ENCODE data around the gene MGLL. TPM values are rescaled to one million over a fixed set of nuclear protein-coding genes. Genes with fewer than 3 reads are reported as not detected.

Gene MGLL
- total RNA-seq, 2 experiments from 2014 or later, result 0.31 to 0.41 TPM

DNA sequence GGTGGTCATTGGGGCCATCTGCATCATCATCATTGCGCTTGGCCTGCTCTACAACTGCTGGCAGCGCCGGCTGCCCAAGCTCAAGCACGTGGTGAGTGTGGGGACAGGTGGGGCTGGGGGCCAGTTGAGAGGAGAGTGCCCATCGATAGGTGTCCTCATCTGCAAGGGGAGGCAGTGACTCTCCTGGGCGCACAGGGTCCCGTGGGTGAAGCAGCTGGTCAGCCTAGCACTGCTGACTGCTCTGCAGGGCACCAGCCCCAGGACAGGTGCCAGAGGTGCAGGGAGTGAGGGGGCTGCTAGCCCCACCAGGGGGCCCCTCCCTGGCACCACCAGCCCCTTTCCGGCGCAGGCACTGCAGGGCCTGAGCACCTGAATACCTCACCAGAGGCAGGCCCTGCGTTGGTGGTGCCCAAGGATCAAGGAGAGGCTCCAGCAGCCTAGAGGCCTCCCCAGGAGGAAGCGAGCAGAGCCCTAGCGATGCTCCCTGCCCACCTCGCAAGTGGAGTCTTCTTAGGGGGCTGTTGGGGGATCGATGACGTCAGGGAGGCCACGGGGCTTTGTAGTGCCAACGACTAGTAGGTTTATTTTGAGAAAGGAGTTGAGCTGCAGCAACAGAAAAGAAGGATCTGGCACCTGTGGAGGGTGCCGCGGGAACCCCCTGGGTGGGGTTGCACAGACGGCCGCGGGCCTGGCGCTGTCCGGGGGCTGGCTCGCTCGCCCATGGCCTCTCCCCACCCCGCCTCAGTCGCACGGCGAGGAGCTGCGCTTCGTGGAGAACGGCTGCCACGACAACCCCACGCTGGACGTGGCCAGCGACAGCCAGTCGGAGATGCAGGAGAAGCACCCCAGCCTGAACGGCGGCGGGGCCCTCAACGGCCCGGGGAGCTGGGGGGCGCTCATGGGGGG, 150.5 kb downstream of the MGLL start:
- intact Hi-C loops (cut with micrococcal nuclease), result loop anchor here (1.0 to 5.0 kb wide), 6 partner anchors 25 to 1754 kb away; partner anchors contain the start of genes EEFSEC, MCM2 and TPRA1
- H3K4me3 Mint-ChIP-seq, result peak overlapping the region; percentile 89
- peak; percentile 38 for DNase-seq
- no peaks in the 10 kb centered on the region for H3K9me3 Mint-ChIP-seq
- POLR2A ChIA-PET, result interaction anchor here (0.6 to 1.8 kb wide), 4 partner anchors 11 to 73 kb away, joined by 3 to 15 read pairs (median 4); partner anchors contain the start of gene MCM2
- peak overlapping the region; percentile 89 for H3K27ac Mint-ChIP-seq
- H3K36me3 Mint-ChIP-seq, result no peaks in the 10 kb centered on the region
- H3K27me3 Mint-ChIP-seq, result no peaks in the 10 kb centered on the region
- H3K4me1 Mint-ChIP-seq (ENCODE audit: low read depth), result peaks cover 23% of the 10 kb centered on the region
- CTCF ChIA-PET, result interaction anchor here (1.9 kb wide), 1 partner anchor 97 kb away, joined by 9 read pairs; no protein-coding TSS in a partner anchor

DNA sequence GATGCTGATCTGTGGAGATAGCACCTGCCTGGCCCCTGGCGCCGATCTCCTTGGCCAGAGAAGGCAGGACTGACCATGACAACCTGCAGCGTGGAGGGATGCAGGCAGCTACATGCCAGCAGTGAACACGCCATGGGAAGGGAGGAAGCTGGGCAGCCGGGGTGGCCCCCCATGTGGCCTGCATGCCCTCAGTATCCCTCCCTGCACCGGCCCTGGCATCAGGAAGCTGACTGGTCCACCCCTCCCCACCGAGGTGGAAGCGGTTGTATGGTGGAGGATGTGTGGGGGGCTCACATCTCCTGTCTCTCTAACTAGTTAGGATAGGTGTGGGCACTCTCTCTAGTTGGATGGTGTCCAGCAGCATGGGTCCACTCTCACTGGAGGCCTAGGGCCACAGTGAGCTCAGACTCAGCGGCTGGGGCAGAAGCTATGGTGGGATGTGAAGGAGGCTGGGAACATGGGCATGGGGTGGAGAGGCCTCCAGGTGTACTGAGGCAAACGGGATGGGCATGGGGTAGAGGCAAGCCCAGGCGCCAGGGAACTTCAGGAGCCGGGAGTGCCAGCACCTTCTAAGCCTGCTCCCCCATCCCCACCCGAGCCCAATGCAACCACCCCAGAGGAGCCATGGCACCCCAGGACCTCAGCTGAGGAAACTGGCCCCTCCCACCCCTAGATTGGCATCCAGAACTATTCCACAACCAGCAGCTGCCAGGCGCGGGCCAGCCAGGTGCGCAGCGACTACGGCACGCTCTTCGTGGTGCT, 151.4 kb downstream of the MGLL start:
- H3K9me3 Mint-ChIP-seq, result no peaks in the 10 kb centered on the region
- ChIA-PET POLR2A (interaction anchor here (1.8 kb wide), 1 partner anchor 72 kb away, joined by 15 read pairs; the partner anchor contains the start of gene MCM2), CTCF (no interaction called here)
- intact Hi-C loops (cut with micrococcal nuclease), result loop anchor here (5.0 kb wide), 3 partner anchors 94 to 1754 kb away; partner anchors contain the start of gene EEFSEC
- H3K4me3 Mint-ChIP-seq, result peak overlapping the region; percentile 41
- DNase-seq, result no peak
- H3K4me1 Mint-ChIP-seq (ENCODE audit: low read depth), result peaks cover 20% of the 10 kb centered on the region
- no peaks in the 10 kb centered on the region for H3K36me3 Mint-ChIP-seq
- H3K27ac Mint-ChIP-seq, result peak overlapping the region; percentile 56
- H3K27me3 Mint-ChIP-seq, result no peaks in the 10 kb centered on the region

DNA sequence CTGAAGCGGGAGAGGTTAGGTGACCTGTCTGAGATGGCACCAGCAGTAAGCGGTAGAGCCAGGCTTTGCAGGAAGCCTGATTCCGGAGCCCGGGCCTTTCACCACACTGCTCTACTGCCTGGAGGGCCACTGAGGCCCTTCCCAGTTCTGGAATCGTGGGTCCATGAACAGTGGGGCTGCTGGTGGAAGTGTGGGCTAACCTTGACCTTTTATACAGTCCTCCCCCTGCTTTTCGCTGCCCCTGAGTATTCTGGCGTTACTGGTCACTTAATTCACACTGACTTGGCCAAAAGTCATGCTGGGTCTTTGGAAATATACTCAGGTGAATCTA, 152.1 kb downstream of the MGLL start:
- H3K27me3 Mint-ChIP-seq, result no peaks in the 10 kb centered on the region
- H3K4me1 Mint-ChIP-seq (ENCODE audit: low read depth), result peaks cover 17% of the 10 kb centered on the region
- H3K27ac Mint-ChIP-seq, result no peak overlapping the region
- ChIA-PET POLR2A (no interaction called here), CTCF (no interaction called here)
- no peak for DNase-seq
- no peaks in the 10 kb centered on the region for H3K36me3 Mint-ChIP-seq
- no peaks in the 10 kb centered on the region for H3K9me3 Mint-ChIP-seq
- intact Hi-C loops (cut with micrococcal nuclease), result loop anchor here (5.0 kb wide), 3 partner anchors 93 to 1753 kb away; partner anchors contain the start of gene EEFSEC
- no peak overlapping the region for H3K4me3 Mint-ChIP-seq

DNA sequence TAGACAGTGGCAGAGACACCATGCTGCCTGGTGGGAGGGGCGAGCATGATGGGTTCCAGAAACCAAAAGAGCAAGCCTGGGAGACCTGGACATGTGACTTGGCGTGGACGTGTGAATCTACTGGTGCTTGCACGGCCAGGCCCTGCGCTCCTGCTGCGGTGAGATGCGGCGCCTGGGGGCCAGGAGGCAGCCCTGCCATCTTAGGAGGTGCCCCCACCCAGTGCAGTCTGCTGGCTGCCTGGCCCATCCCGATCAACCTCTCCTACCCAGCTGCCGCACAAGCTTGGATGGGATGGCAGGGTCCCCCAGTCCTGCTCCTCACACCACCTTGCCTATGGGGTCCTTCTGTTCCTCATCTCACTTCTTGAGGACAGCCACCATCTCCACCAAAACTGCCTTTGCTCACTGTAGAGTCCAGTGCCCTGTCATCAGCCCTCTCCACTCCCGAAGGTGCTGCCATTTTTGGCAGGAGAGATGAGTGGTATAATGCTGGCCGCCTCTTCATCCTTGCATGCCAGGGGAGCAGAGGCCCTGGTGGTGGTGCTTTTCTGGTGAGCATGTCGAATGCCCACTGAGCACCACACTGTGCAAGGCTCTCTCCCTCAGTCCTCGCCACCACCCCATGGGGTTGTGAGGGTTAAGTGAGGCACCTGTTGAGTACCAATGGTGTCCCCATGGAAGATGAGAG, 152.6 kb downstream of the MGLL start:
- no peak for DNase-seq
- CTCF ChIA-PET, result no interaction called here
- Mint-ChIP-seq H3K9me3 (no peaks in the 10 kb centered on the region), H3K27ac (no peak overlapping the region), H3K27me3 (no peaks in the 10 kb centered on the region), H3K36me3 (no peaks in the 10 kb centered on the region), H3K4me3 (no peak overlapping the region), H3K4me1 (ENCODE audit: low read depth) (peaks cover 12% of the 10 kb centered on the region)
- POLR2A ChIA-PET, result no interaction called here
- intact Hi-C loops (cut with micrococcal nuclease), result loop anchor here (5.0 kb wide), 3 partner anchors 92 to 1752 kb away; partner anchors contain the start of gene EEFSEC

DNA sequence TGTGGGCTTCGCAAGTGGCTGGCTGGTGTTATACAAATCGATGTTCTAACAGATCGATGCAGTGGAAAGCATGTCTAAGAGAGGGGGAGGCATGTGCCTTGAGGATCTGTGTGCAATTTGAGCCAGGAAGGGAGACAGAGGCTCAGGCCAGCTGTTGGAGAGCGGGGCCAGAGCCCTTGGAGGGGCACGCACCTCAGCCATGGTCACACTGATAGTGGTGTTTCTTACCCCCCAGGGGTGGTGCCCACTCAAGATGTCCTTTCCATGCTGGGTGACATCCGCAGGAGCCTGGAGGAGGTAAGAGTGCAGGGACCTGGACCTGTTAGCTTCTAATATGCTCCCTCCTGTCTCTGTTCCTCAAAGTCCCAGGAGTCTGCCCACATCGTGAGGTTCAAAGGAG, 153.4 kb downstream of the MGLL start:
- Mint-ChIP-seq H3K27me3 (no peaks in the 10 kb centered on the region), H3K9me3 (no peaks in the 10 kb centered on the region), H3K36me3 (no peaks in the 10 kb centered on the region), H3K4me1 (ENCODE audit: low read depth) (peaks cover 5% of the 10 kb centered on the region), H3K4me3 (no peak overlapping the region), H3K27ac (no peak overlapping the region)
- ChIA-PET POLR2A (no interaction called here), CTCF (no interaction called here)
- no peak for DNase-seq
- intact Hi-C loops (cut with micrococcal nuclease), result no loop called here

DNA sequence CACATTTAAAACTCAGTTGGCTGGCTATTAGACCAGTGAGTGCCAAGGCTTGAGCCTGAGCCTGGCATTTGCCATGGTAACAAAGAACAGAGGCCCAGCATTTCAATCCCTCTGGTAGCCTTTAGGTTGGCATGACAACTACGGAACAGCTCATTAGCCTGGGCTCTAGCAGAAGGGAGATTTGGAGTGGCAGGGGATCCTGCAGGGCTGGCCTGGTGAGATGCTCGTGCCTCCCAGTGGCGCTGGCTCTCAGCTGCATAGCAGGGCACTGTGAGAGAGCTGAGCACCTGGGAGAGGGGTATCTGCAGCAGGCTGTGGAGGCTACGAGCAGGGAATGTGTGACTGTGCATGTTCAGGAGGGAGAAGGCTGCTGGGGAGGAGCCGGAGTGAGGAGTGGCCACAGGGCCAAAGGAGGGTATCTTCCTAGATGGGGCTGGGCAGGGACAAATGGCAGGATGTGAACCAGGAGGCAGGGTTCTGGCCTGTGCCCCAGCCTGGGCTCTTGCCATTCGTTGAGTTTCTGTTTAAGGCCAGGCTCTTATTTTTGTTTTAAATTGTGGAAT, 155.1 kb downstream of the MGLL start:
- Mint-ChIP-seq H3K4me1 (ENCODE audit: low read depth) (no peaks in the 10 kb centered on the region), H3K9me3 (no peaks in the 10 kb centered on the region), H3K27me3 (no peaks in the 10 kb centered on the region), H3K27ac (no peak overlapping the region), H3K36me3 (no peaks in the 10 kb centered on the region), H3K4me3 (no peak overlapping the region)
- intact Hi-C loops (cut with micrococcal nuclease), result no loop called here
- ChIA-PET CTCF (no interaction called here), POLR2A (no interaction called here)
- no peak for DNase-seq

DNA sequence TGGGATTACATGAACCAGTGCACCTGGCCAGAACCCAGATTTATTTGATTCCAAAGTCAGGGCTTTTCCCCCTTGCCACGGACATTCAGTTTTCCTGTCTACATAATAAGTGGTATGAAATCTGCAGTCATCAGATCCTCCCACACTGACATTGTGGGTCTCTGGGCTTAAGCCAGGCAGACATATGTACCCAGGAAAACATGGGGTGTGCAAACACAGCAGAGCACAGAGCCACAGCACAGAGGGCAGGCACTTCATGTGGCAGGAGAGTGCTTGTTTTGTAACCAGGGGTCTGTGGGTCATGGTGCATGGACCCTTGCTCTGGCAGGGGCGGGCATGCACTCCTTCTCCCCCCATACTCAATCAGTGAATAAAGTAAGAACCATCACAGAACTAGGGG, 155.6 kb downstream of the MGLL start:
- DNase-seq, result no peak
- H3K4me1 Mint-ChIP-seq (ENCODE audit: low read depth), result no peaks in the 10 kb centered on the region
- POLR2A ChIA-PET, result no interaction called here
- H3K4me3 Mint-ChIP-seq, result no peak overlapping the region
- CTCF ChIA-PET, result no interaction called here
- intact Hi-C loops (cut with micrococcal nuclease), result no loop called here
- H3K36me3 Mint-ChIP-seq, result no peaks in the 10 kb centered on the region
- no peak overlapping the region for H3K27ac Mint-ChIP-seq
- H3K27me3 Mint-ChIP-seq, result no peaks in the 10 kb centered on the region
- no peaks in the 10 kb centered on the region for H3K9me3 Mint-ChIP-seq

DNA sequence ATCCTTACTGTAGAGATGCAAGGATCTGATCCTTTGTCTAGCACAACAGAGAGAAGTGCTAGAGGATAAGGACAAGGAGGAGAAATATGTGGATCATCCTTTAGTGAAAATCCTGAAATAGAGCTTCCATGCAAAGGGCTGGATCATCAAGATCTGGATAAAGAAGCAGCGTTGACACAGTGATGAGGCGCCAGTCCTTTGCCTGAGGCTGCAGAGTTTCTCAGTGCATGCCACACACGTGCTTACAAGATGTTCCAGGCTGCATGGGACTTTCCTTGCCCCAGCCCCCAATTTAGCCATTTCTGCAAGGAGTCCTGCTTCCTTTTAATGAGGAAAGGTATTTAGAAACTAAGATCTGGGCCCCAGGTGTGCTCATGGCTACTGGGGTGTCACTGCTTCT, 156.7 kb downstream of the MGLL start:
- Mint-ChIP-seq H3K4me3 (no peak overlapping the region), H3K9me3 (no peaks in the 10 kb centered on the region), H3K4me1 (ENCODE audit: low read depth) (no peaks in the 10 kb centered on the region), H3K36me3 (no peaks in the 10 kb centered on the region), H3K27me3 (no peaks in the 10 kb centered on the region), H3K27ac (no peak overlapping the region)
- intact Hi-C loops (cut with micrococcal nuclease), result no loop called here
- ChIA-PET CTCF (interaction anchor here (1.0 kb wide), 1 partner anchor 13 kb away, joined by 3 read pairs; no protein-coding TSS in a partner anchor), POLR2A (no interaction called here)
- no peak for DNase-seq

DNA sequence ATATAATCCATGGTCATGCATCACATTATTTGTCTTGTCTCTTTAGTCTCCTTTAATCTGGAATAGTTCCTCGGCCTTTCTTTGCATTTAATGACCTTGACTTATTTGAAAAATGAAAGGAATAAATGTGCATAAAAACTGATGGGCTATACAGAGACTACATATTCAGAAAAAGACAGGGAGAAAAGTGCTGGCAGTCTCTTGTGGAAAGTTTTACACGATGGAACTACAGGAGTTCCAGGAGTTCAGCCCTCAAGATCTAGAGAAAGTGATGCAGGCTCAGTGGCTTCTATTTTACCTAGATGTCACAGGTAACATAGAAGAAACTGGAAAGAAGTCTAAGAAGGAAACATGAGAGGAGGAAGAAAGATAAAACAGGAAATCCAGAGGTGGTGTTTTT, 157.2 kb downstream of the MGLL start:
- CTCF ChIA-PET, result interaction anchor here (1.0 kb wide), 1 partner anchor 13 kb away, joined by 3 read pairs; no protein-coding TSS in a partner anchor
- DNase-seq, result no peak
- no peak overlapping the region for H3K27ac Mint-ChIP-seq
- H3K27me3 Mint-ChIP-seq, result no peaks in the 10 kb centered on the region
- H3K9me3 Mint-ChIP-seq, result no peaks in the 10 kb centered on the region
- H3K4me3 Mint-ChIP-seq, result no peak overlapping the region
- no peaks in the 10 kb centered on the region for H3K36me3 Mint-ChIP-seq
- no peaks in the 10 kb centered on the region for H3K4me1 Mint-ChIP-seq (ENCODE audit: low read depth)
- POLR2A ChIA-PET, result no interaction called here
- intact Hi-C loops (cut with micrococcal nuclease), result no loop called here

DNA sequence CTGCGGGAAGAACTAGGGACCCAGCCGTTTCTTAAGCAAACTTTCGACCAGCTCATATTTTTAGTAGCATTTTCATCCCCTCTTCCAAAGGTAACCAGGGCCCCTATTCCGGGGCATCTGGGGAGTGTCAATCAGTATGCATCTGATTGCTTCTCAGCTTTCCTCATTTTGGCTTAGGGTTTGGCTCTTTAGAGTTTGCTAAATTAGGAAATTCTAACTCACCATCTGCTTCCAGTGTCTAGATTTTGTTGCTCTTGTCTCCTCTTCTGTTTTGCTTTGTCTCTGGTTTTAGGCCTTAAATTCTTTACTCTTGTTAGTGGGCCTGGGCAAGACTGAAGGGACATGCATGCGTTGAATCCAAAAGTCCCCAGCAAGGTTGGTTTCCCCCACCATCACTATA, 159.2 kb downstream of the MGLL start:
- H3K36me3 Mint-ChIP-seq, result no peaks in the 10 kb centered on the region
- no peaks in the 10 kb centered on the region for H3K4me1 Mint-ChIP-seq (ENCODE audit: low read depth)
- H3K4me3 Mint-ChIP-seq, result no peak overlapping the region
- H3K9me3 Mint-ChIP-seq, result no peaks in the 10 kb centered on the region
- intact Hi-C loops (cut with micrococcal nuclease), result no loop called here
- CTCF ChIA-PET, result no interaction called here
- H3K27me3 Mint-ChIP-seq, result no peaks in the 10 kb centered on the region
- no peak for DNase-seq
- POLR2A ChIA-PET, result no interaction called here
- no peak overlapping the region for H3K27ac Mint-ChIP-seq

DNA sequence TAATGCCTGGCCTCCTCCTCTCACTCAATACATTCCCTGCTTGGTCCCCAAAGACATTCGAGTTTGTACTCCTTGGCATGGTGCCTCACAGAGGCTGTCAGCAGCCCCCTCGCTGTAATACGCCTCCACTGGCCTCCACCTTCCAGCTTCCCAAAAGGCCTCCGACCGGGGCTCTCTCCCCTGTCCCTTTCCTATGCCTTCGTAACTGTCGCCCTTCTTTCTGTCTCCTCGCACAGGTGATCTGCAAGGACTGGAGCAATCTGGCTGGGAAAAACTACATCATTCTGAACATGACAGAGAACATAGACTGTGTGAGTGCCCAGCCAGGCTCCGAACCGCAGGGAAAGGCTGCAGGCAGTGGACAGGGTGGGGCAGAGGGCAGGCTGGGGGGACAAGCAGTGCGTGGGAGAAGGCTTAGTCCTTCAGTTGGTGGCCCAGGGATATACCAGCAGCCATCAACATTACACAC, 160.3 kb downstream of the MGLL start:
- H3K9me3 Mint-ChIP-seq, result no peaks in the 10 kb centered on the region
- no peaks in the 10 kb centered on the region for H3K36me3 Mint-ChIP-seq
- H3K27me3 Mint-ChIP-seq, result no peaks in the 10 kb centered on the region
- no peaks in the 10 kb centered on the region for H3K4me1 Mint-ChIP-seq (ENCODE audit: low read depth)
- no peak overlapping the region for H3K27ac Mint-ChIP-seq
- no peak for DNase-seq
- intact Hi-C loops (cut with micrococcal nuclease), result no loop called here
- no peak overlapping the region for H3K4me3 Mint-ChIP-seq
- POLR2A ChIA-PET, result no interaction called here
- CTCF ChIA-PET, result no interaction called here

DNA sequence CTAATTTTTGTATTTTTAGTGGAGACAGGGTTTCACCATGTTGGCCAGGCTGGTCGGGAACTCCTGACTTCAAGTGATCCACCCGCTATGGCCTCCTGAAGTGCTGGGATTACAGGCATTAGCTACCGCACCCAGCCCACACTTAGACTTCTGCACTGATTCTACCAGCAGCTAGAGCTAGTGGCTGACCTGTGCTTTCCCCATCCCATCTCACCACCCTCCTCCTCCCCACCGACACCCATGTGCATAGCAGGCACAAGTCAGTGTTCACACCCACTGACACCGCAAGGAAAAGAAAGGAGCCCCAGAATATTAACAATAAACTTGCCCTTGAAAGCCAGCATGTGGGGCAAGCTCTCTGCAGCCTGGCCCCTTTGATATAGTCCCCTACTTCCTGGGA, 160.7 kb downstream of the MGLL start:
- H3K4me3 Mint-ChIP-seq, result no peak overlapping the region
- H3K36me3 Mint-ChIP-seq, result no peaks in the 10 kb centered on the region
- no peaks in the 10 kb centered on the region for H3K9me3 Mint-ChIP-seq
- DNase-seq, result no peak
- no peak overlapping the region for H3K27ac Mint-ChIP-seq
- no peaks in the 10 kb centered on the region for H3K4me1 Mint-ChIP-seq (ENCODE audit: low read depth)
- intact Hi-C loops (cut with micrococcal nuclease), result no loop called here
- CTCF ChIA-PET, result no interaction called here
- POLR2A ChIA-PET, result no interaction called here
- H3K27me3 Mint-ChIP-seq, result no peaks in the 10 kb centered on the region

All from activated CD4-positive, alpha-beta memory T cell treated with anti-CD3 and anti-CD28 coated beads for 36 hours (primary cell).